ENCODE results near the gene NEK4.

Gene NEK4

GRCh38 chr3:52775877-52776276, 5.1 kb upstream of the NEK4 start:
- CTCF ChIA-PET = no interaction called here
- TF ChIP-seq CTCF (IDR thresholded peaks at IDR 0.05; ENCODE audit: insufficient read depth, low read length, missing control alignments) = no peak
- POLR2A ChIA-PET = interaction anchor here (0.7 kb wide), 1 partner anchor 75 kb away, joined by 3 read pairs; no protein-coding TSS in a partner anchor
- H3K4me3 ChIP-seq (ENCODE audit: low read depth, low read length) = no peak overlapping the region
- no peak for DNase-seq (ENCODE audit: low read depth, low spot score)

- no peak overlapping the region for H3K4me3 ChIP-seq (ENCODE audit: low read depth, low read length)
- ChIA-PET POLR2A (no interaction called here), CTCF (interaction anchor here (0.6 kb wide), 1 partner anchor 159 kb away, joined by 3 read pairs; no protein-coding TSS in a partner anchor)
- TF ChIP-seq CTCF (IDR thresholded peaks at IDR 0.05; ENCODE audit: insufficient read depth, low read length, missing control alignments) = no peak
- no peak for DNase-seq (ENCODE audit: low read depth, low spot score)
These were observed 4.4 kb upstream of the NEK4 start for GRCh38 chr3:52774901-52775864.

GRCh38 chr3:52774066-52774713, 3.5 kb upstream of the NEK4 start:
- TF ChIP-seq CTCF (IDR thresholded peaks at IDR 0.05; ENCODE audit: insufficient read depth, low read length, missing control alignments) = no peak
- no peak for DNase-seq (ENCODE audit: low read depth, low spot score)
- H3K4me3 ChIP-seq (ENCODE audit: low read depth, low read length) = no peak overlapping the region
- ChIA-PET POLR2A (no interaction called here), CTCF (no interaction called here)

GRCh38 chr3:52773361-52774065, 2.8 kb upstream of the NEK4 start:
- TF ChIP-seq CTCF (IDR thresholded peaks at IDR 0.05; ENCODE audit: insufficient read depth, low read length, missing control alignments) = no peak
- ChIA-PET POLR2A (no interaction called here), CTCF (interaction anchor here (1.1 to 1.5 kb wide), 2 partner anchors 23 to 30 kb away, joined by 3 to 4 read pairs; no protein-coding TSS in a partner anchor)

GRCh38 chr3:52771702-52772101, 962 bp upstream of the NEK4 start:
- POLR2A ChIA-PET = interaction anchor here (1.6 kb wide), 1 partner anchor 13 kb away, joined by 4 read pairs; no protein-coding TSS in a partner anchor
- no peak for DNase-seq (ENCODE audit: low read depth, low spot score)
- CTCF ChIA-PET = interaction anchor here (0.8 to 1.4 kb wide), 3 partner anchors 28 to 301 kb away, joined by 3 read pairs; no protein-coding TSS in a partner anchor
- no peak for TF ChIP-seq CTCF (IDR thresholded peaks at IDR 0.05; ENCODE audit: insufficient read depth, low read length, missing control alignments)
- H3K4me3 ChIP-seq (ENCODE audit: low read depth, low read length) = no peak overlapping the region

More at GRCh38 chr3:52773361-52774065, 2.8 kb upstream of the NEK4 start:
- DNase-seq (ENCODE audit: low read depth, low spot score) = no peak
- no peak overlapping the region for H3K4me3 ChIP-seq (ENCODE audit: low read depth, low read length)
